ENCODE measurements around the gene EFNA5. TPM values are rescaled to one million over a fixed set of nuclear protein-coding genes. Genes with fewer than 3 reads are reported as not detected.

The EFNA5 gene
- total and polyA plus RNA-seq, 10 of the 15 experiments (the other 5 are each of a cell fraction or from before 2014, with no cell fraction given), result 0.19 to 12.6 (median 3.9) TPM

DNA sequence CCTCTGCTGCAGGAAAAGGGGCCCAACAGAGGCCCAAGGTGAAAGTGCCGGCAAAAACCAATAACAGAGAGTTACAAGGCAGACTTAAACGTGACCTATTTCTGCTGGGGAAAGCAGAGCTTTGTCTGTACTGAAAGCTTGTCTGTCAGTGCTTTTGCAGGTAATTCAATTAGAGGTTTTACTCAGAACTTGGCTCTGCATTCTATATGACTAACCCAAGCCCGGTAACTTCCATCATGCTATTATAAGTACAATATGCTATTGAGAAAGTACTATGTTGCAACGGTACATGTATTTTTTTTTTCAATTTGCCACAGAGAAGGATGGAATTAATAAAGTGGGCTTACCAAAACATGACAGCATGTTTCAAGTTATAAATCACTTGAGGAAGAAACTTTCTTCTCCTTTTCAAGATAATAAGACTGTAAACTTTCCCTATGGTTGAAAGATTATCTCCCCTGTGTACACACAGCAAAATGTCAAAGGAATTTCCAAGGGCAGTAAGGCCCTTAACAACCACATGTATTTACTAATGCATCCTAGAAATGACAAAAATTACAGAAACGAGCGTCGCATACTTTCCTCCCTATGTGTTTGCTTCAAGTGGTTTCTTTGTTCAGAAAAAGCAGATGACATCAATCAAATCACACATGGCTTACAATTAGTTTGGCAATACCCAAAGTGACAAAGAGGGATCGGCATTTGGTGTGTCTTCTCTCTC is 282.4 kb downstream of the EFNA5 start (continued):
- TF ChIP-seq, protein P1, sequence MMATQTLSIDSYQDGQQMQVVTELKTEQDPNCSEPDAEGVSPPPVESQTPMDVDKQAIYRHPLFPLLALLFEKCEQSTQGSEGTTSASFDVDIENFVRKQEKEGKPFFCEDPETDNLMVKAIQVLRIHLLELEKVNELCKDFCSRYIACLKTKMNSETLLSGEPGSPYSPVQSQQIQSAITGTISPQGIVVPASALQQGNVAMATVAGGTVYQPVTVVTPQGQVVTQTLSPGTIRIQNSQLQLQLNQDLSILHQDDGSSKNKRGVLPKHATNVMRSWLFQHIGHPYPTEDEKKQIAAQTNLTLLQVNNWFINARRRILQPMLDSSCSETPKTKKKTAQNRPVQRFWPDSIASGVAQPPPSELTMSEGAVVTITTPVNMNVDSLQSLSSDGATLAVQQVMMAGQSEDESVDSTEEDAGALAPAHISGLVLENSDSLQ (IDR thresholded peaks at IDR 0.05), result peak; percentile 16; the same call in 1 of the 2 replicates
- TF ChIP-seq RAD21 (IDR thresholded peaks at IDR 0.05; ENCODE audit: insufficient read depth, low read depth, low read length) (peak; percentile 19; the same call in 1 of the 2 replicates), HDAC6 (IDR thresholded peaks at IDR 0.05; ENCODE audit: unreplicated experiment) (no peak), JUNB (IDR thresholded peaks at IDR 0.05) (peak; percentile 89), GABPA (IDR thresholded peaks at IDR 0.05; ENCODE audit: low read depth) (peak; percentile 52; the same call in 1 of the 2 replicates), POU2F2 (IDR thresholded peaks at IDR 0.05; ENCODE audit: borderline replicate concordance, low read depth, low read length) (peak; percentile 36; the same call in 1 of the 3 replicates), CREM (IDR thresholded peaks at IDR 0.05; ENCODE audit: low read depth) (peak; percentile 58), NR2F1 (conservative IDR thresholded peaks at IDR 0.05) (peak; percentile 50), NFIC (IDR thresholded peaks at IDR 0.05; ENCODE audit: low read depth, low read length) (peak; percentile 90), BMI1 (IDR thresholded peaks at IDR 0.05; ENCODE audit: borderline replicate concordance) (peak; percentile 34; the same call in 1 of the 2 replicates), NBN (IDR thresholded peaks at IDR 0.05) (no peak), CBFB (IDR thresholded peaks at IDR 0.05; ENCODE audit: low read depth) (0 out of 2 replicates have a peak, but pooled peaks have one; percentile 22), CBX5 (IDR thresholded peaks at IDR 0.05; ENCODE audit: low read depth) (no peak; the same call in 1 of the 2 replicates), CREB1 (IDR thresholded peaks at IDR 0.05; ENCODE audit: low read depth) (peak; percentile 25; the same call in 1 of the 2 replicates), NFYB (IDR thresholded peaks at IDR 0.05; ENCODE audit: insufficient read depth, low read depth, low read length) (no peak), NFXL1 (IDR thresholded peaks at IDR 0.05; ENCODE audit: borderline replicate concordance) (no peak), LARP7 (IDR thresholded peaks at IDR 0.05) (no peak), ETV6 (conservative IDR thresholded peaks at IDR 0.05 in 1 of 2, IDR thresholded peaks at IDR 0.05 in 1 of 2; ENCODE audit: borderline replicate concordance in 1 of 2, low read depth in 1 of 2) (peak in 1 of 2 experiments; percentile 79; a peak in 2 of 4 replicates), IKZF1 (conservative IDR thresholded peaks at IDR 0.05) (peak; percentile 58; the same call in 1 of the 2 replicates), EP300 (IDR thresholded peaks at IDR 0.05; ENCODE audit: borderline replicate concordance in 1 of 2, control insufficient read depth in 1 of 2, low read depth in 2 of 2, low read length in 2 of 2) (peak in 1 of 2 experiments; percentile 68; a peak in 1 of 4 replicates), BCL11A (IDR thresholded peaks at IDR 0.05; ENCODE audit: low read depth, low read length) (peak; percentile 58), BHLHE40 (IDR thresholded peaks at IDR 0.05; ENCODE audit: borderline replicate concordance in 1 of 2, low read depth in 2 of 2, low read length in 1 of 2) (peak; percentile 91 to 92), SMARCA5 (IDR thresholded peaks at IDR 0.05) (no peak), ZBED1 (IDR thresholded peaks at IDR 0.05; ENCODE audit: borderline replicate concordance) (peak; percentile 82; the same call in 1 of the 2 replicates), ZNF622 (IDR thresholded peaks at IDR 0.05) (no peak)
- TF ChIP-seq, protein P2, sequence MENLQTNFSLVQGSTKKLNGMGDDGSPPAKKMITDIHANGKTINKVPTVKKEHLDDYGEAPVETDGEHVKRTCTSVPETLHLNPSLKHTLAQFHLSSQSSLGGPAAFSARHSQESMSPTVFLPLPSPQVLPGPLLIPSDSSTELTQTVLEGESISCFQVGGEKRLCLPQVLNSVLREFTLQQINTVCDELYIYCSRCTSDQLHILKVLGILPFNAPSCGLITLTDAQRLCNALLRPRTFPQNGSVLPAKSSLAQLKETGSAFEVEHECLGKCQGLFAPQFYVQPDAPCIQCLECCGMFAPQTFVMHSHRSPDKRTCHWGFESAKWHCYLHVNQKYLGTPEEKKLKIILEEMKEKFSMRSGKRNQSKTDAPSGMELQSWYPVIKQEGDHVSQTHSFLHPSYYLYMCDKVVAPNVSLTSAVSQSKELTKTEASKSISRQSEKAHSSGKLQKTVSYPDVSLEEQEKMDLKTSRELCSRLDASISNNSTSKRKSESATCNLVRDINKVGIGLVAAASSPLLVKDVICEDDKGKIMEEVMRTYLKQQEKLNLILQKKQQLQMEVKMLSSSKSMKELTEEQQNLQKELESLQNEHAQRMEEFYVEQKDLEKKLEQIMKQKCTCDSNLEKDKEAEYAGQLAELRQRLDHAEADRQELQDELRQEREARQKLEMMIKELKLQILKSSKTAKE (IDR thresholded peaks at IDR 0.05; ENCODE audit: low read depth, poor library complexity, severe bottlenecking), result peak; percentile 62
- TF ChIP-seq, protein P3, sequence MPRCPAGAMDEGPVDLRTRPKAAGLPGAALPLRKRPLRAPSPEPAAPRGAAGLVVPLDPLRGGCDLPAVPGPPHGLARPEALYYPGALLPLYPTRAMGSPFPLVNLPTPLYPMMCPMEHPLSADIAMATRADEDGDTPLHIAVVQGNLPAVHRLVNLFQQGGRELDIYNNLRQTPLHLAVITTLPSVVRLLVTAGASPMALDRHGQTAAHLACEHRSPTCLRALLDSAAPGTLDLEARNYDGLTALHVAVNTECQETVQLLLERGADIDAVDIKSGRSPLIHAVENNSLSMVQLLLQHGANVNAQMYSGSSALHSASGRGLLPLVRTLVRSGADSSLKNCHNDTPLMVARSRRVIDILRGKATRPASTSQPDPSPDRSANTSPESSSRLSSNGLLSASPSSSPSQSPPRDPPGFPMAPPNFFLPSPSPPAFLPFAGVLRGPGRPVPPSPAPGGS (IDR thresholded peaks at IDR 0.05; ENCODE audit: borderline replicate concordance, insufficient read depth, low read depth, low read length, poor library complexity, severe bottlenecking), result peak; percentile 68
